ENCODE measurements around the gene KIF1C.
A peak's percentile ranks its signal among the peaks of the same experiment; 100 is the strongest.

The KIF1C gene

GRCh38 chr17:4997302-4998026, at the start of gene KIF1C, which contains the start of gene INCA1:
TSS of gene KIF1C (plus strand) at chr17:4997950. CDS start at chr17:5000247, 2,297 bp downstream.
TSS of gene INCA1 (minus strand) at chr17:4997522. CDS start at chr17:4994437, 3,085 bp downstream.
- DNase-seq (ENCODE audit: low read depth) = peak; percentile 80

- DNase-seq (ENCODE audit: low read depth) = peak; percentile 86
Observed at GRCh38 chr17:4948166-4948930, 49.4 kb upstream of the KIF1C start, which contains the start of gene PFN1. TSS of gene PFN1 (minus strand) at chr17:4948530. CDS start at chr17:4948394, 136 bp downstream.

- DNase-seq (ENCODE audit: low read depth) = peak; percentile 53
Observed at GRCh38 chr17:4948931-4949320, 48.8 kb upstream of the KIF1C start.

GRCh38 chr17:4949321-4950074, 48.3 kb upstream of the KIF1C start:
- DNase-seq (ENCODE audit: low read depth) = peak; percentile 63

- no peak for DNase-seq (ENCODE audit: low read depth)
Observed at GRCh38 chr17:4950075-4950745, 47.5 kb upstream of the KIF1C start.

GRCh38 chr17:4950746-4951204, 47.0 kb upstream of the KIF1C start, which contains the start of gene ENO3:
TSS of gene ENO3 (plus strand) at chr17:4951119. CDS start at chr17:4951830, 711 bp downstream.
- DNase-seq (ENCODE audit: low read depth) = no peak

GRCh38 chr17:4951486-4951885, 46.3 kb upstream of the KIF1C start:
- no peak for DNase-seq (ENCODE audit: low read depth)

- no peak for DNase-seq (ENCODE audit: low read depth)
Observed at GRCh38 chr17:4953451-4953961, 44.2 kb upstream of the KIF1C start.

GRCh38 chr17:4955091-4955490, 42.7 kb upstream of the KIF1C start:
- DNase-seq (ENCODE audit: low read depth) = no peak

- DNase-seq (ENCODE audit: low read depth) = no peak
Observed at GRCh38 chr17:4956493-4957061, 41.2 kb upstream of the KIF1C start.

GRCh38 chr17:4958102-4958501, 39.6 kb upstream of the KIF1C start:
- DNase-seq (ENCODE audit: low read depth) = no peak

- no peak for DNase-seq (ENCODE audit: low read depth)
Observed at GRCh38 chr17:4959261-4959965, 38.3 kb upstream of the KIF1C start.

- no peak for DNase-seq (ENCODE audit: low read depth)
Observed at GRCh38 chr17:4960279-4960922, 37.3 kb upstream of the KIF1C start.

GRCh38 chr17:4965311-4965986, 32.3 kb upstream of the KIF1C start:
- DNase-seq (ENCODE audit: low read depth) = no peak

GRCh38 chr17:4966844-4967538, 30.8 kb upstream of the KIF1C start:
- peak; percentile 90 for DNase-seq (ENCODE audit: low read depth)

GRCh38 chr17:4967539-4968485, 29.9 kb upstream of the KIF1C start, which contains the start of gene SPAG7:
TSS of gene SPAG7 (minus strand) at chr17:4967817. CDS start at chr17:4967804, 13 bp downstream.
- DNase-seq (ENCODE audit: low read depth) = peak; percentile 91

- no peak for DNase-seq (ENCODE audit: low read depth)
Observed at GRCh38 chr17:4968486-4969046, 29.2 kb upstream of the KIF1C start.

Data from activated gamma-delta T cell treated with anti-CD3 and anti-CD28 coated beads, Interleukin-2, amount 50 U/mL, for 16 hours (primary cell).